ENCODE measurements around the gene CHID1.

DNA sequence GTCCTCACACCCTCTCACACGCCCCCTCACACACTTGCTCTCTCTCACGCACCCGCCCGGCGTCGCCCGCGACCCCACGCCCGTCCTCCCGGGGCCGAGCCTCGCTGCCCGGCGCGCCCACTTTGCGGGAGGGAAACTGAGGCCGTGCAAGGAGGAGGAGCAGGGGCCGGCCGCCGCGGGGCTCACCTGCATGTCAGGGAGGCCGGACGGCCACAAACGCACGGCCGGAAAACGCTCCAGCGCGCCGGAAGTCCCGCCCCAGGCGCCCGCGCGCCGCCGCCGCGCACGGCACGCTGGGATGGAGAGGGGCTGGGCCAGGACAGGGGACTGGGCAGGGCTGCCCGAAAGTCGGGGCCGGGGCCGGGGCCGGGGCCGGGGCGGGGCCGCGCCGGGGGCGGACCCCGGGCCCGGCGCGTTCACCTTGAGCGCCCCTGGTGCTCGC is at the start of gene CHID1:
- peak; percentile 36 to 45 for TF ChIP-seq POLR2A (IDR thresholded peaks at IDR 0.05)
- TF ChIP-seq, protein P1, sequence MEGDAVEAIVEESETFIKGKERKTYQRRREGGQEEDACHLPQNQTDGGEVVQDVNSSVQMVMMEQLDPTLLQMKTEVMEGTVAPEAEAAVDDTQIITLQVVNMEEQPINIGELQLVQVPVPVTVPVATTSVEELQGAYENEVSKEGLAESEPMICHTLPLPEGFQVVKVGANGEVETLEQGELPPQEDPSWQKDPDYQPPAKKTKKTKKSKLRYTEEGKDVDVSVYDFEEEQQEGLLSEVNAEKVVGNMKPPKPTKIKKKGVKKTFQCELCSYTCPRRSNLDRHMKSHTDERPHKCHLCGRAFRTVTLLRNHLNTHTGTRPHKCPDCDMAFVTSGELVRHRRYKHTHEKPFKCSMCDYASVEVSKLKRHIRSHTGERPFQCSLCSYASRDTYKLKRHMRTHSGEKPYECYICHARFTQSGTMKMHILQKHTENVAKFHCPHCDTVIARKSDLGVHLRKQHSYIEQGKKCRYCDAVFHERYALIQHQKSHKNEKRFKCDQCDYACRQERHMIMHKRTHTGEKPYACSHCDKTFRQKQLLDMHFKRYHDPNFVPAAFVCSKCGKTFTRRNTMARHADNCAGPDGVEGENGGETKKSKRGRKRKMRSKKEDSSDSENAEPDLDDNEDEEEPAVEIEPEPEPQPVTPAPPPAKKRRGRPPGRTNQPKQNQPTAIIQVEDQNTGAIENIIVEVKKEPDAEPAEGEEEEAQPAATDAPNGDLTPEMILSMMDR (IDR thresholded peaks at IDR 0.05) = no peak
